G401 (cell line): ENCODE measurements around the gene CDK5R1. TPM values are rescaled to one million over a fixed set of nuclear protein-coding genes. Genes with fewer than 3 reads are reported as not detected.
A peak's percentile ranks its signal among the peaks of the same experiment; 100 is the strongest.

Source experiments
- DNase-seq: peaks from one replicate; pipeline ENCODE4 v3.0.0-alpha.2; 2015; ENCODE audit warnings: low spot score
- in situ Hi-C: cut with HindIII; loops from 2 replicates; pipeline ENCODE4 v1.10.0; 2016; ENCODE audit warnings: low sequenced_read_pairs, mixed read lengths
- total RNA-seq: library from RNA; depleted of rRNA; stranded (reverse); fragments of >200 nt; shearing (Covaris generic); gene quantifications from 2 replicates; pipeline ENCODE4 v1.2.3, GENCODE V29; 2014

CDK5R1 gene
- total RNA-seq, 1 experiment from 2014 or later, result 3.3 TPM

GRCh38 chr17:32490101-32490482 lies 3.3 kb downstream of the CDK5R1 start:
- DNase-seq, result peak; percentile 34
- in situ Hi-C loops, result no loop called here

GRCh38 chr17:32491371-32492263 lies 4.8 kb downstream of the CDK5R1 start:
- in situ Hi-C loops, result no loop called here
- DNase-seq, result peak; percentile 33

- in situ Hi-C loops, result no loop called here
- DNase-seq, result peak; percentile 32
Observed at GRCh38 chr17:32492264-32492589, 5.4 kb downstream of the CDK5R1 start.

- in situ Hi-C loops, result no loop called here
- DNase-seq, result peak; percentile 25
Observed at GRCh38 chr17:32492648-32493289, 6.0 kb downstream of the CDK5R1 start.

GRCh38 chr17:32493571-32493970 lies 6.8 kb downstream of the CDK5R1 start:
- in situ Hi-C loops, result no loop called here
- DNase-seq, result no peak

GRCh38 chr17:32493976-32494513 lies 7.3 kb downstream of the CDK5R1 start:
- DNase-seq, result peak; percentile 10
- in situ Hi-C loops, result no loop called here

- peak; percentile 96 for DNase-seq
- in situ Hi-C loops, result no loop called here
Observed at GRCh38 chr17:32494621-32495358, 8.0 kb downstream of the CDK5R1 start.

GRCh38 chr17:32495359-32496231 lies 8.8 kb downstream of the CDK5R1 start:
- peak; percentile 84 for DNase-seq

GRCh38 chr17:32496395-32497073 lies 9.7 kb downstream of the CDK5R1 start:
- in situ Hi-C loops, result no loop called here
- no peak for DNase-seq

More at GRCh38 chr17:32495359-32496231, 8.8 kb downstream of the CDK5R1 start:
- in situ Hi-C loops, result no loop called here

GRCh38 chr17:32497431-32498205 lies 10.8 kb downstream of the CDK5R1 start:
- in situ Hi-C loops, result no loop called here
- DNase-seq, result no peak

GRCh38 chr17:32498391-32498790 lies 11.6 kb downstream of the CDK5R1 start:
- in situ Hi-C loops, result no loop called here
- no peak for DNase-seq

GRCh38 chr17:32502013-32502412 lies 15.2 kb downstream of the CDK5R1 start:
- in situ Hi-C loops, result no loop called here
- no peak for DNase-seq

- in situ Hi-C loops, result no loop called here
- DNase-seq, result no peak
Observed at GRCh38 chr17:32502710-32503109, 15.9 kb downstream of the CDK5R1 start.

GRCh38 chr17:32503251-32504165 lies 16.7 kb downstream of the CDK5R1 start:
- in situ Hi-C loops, result no loop called here
- no peak for DNase-seq

- in situ Hi-C loops, result no loop called here
- DNase-seq, result no peak
Observed at GRCh38 chr17:32504166-32504990, 17.6 kb downstream of the CDK5R1 start.

- in situ Hi-C loops, result no loop called here
- no peak for DNase-seq
Observed at GRCh38 chr17:32508926-32509325, 22.1 kb downstream of the CDK5R1 start.
